ENCODE measurements around the gene BEAN1.

DNA sequence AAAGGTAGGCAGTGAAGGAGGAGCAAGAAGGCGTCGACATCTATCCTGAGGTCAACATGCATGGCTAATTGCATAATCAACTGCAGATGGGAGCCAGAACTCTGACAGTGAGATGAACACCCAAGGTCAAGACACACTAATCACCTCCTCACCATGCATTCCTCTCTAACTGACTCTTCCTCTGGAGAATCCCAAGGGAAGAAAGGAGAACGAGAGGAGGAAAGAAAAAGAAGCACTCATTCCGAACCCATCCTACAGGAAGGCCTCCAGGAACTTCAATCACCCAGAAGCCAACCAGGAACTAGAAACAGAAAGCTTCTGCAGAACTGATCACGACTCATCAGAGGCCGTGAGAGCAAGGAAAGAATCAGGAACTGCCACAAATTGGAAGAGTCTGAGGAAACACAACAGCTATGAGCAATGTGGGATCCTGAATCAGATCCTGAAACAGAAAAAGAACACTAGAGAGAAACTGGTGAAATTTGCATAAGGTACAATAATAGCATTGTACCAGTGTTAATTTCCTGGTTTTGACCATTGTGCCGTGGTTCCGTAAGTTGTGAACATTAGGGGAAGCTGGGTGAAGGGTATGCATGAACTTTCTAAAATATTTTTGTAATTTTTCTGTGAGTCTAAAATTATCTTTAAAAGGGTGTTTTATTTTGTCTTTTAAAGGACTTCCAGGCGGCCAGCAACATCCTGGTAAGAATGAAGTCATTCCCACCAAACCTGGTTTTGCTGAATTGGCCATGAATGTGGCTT is 10.0 kb upstream of the BEAN1 start:
- TF ChIP-seq POLR2A (IDR thresholded peaks at IDR 0.05; ENCODE audit: low read depth) (no peak), EP300 (IDR thresholded peaks at IDR 0.05) (no peak)
- TF ChIP-seq, protein P1, sequence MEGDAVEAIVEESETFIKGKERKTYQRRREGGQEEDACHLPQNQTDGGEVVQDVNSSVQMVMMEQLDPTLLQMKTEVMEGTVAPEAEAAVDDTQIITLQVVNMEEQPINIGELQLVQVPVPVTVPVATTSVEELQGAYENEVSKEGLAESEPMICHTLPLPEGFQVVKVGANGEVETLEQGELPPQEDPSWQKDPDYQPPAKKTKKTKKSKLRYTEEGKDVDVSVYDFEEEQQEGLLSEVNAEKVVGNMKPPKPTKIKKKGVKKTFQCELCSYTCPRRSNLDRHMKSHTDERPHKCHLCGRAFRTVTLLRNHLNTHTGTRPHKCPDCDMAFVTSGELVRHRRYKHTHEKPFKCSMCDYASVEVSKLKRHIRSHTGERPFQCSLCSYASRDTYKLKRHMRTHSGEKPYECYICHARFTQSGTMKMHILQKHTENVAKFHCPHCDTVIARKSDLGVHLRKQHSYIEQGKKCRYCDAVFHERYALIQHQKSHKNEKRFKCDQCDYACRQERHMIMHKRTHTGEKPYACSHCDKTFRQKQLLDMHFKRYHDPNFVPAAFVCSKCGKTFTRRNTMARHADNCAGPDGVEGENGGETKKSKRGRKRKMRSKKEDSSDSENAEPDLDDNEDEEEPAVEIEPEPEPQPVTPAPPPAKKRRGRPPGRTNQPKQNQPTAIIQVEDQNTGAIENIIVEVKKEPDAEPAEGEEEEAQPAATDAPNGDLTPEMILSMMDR (IDR thresholded peaks at IDR 0.05): no peak
